Measurements from ENCODE around the gene AMN. TPM values are rescaled to one million over a fixed set of nuclear protein-coding genes. Genes with fewer than 3 reads are reported as not detected.

AMN gene
- total and polyA plus RNA-seq, 2 experiments from 2014 or later: 0.69 to 1.2 TPM

GRCh38 chr14:102949801-102950451 lies 27.5 kb downstream of the AMN start:
- Mint-ChIP-seq H3K9me3 (no peaks in the 10 kb centered on the region), H3K27ac (no peak overlapping the region), H3K4me3 (no peak overlapping the region), H3K4me1 (no peaks in the 10 kb centered on the region), H3K27me3 (ENCODE audit: insufficient read depth, low read depth, poor library complexity) (peaks cover 3% of the 10 kb centered on the region), H3K36me3 (ENCODE audit: low read depth) (peaks cover 73% of the 10 kb centered on the region)
- ATAC-seq (no peak), DNase-seq (ENCODE audit: low spot score) (no peak)
- no peak overlapping the region for H2AFZ ChIP-seq
- H3K27me3 ChIP-seq (ENCODE audit: insufficient read depth): no peaks in the 10 kb centered on the region
- no peaks in the 10 kb centered on the region for H3K79me2 ChIP-seq (replicated peaks; ENCODE audit: insufficient read depth)
- H3K27ac ChIP-seq (ENCODE audit: low read depth): no peak overlapping the region
- no peak overlapping the region for H3K4me2 ChIP-seq
- H3K9me2 ChIP-seq (ENCODE audit: insufficient read depth): no peaks in the 10 kb centered on the region
- H3K4me1 ChIP-seq (ENCODE audit: insufficient read depth): no peaks in the 10 kb centered on the region
- H3F3A ChIP-seq (replicated peaks; ENCODE audit: low read depth): no peaks in the 10 kb centered on the region
- no peak for TF ChIP-seq ZNF114 (CRISPR knock-in tag; IDR thresholded peaks at IDR 0.05)
- no peak for TF ChIP-seq NANOG (IDR thresholded peaks at IDR 0.05; ENCODE audit: borderline replicate concordance)
- no peak for TF ChIP-seq EZH2 (IDR thresholded peaks at IDR 0.05; ENCODE audit: low read depth, unreplicated experiment)
- TF ChIP-seq REST (IDR thresholded peaks at IDR 0.05; ENCODE audit: unreplicated experiment): no peak
- no peak for TF ChIP-seq ZNF331 (CRISPR knock-in tag; IDR thresholded peaks at IDR 0.05; ENCODE audit: low read depth)
- TF ChIP-seq ZNF462 (CRISPR knock-in tag; IDR thresholded peaks at IDR 0.05): no peak
- no peak for TF ChIP-seq CTCF (conservative IDR thresholded peaks at IDR 0.05; ENCODE audit: low read depth in 2 of 2)
- no peak for TF ChIP-seq POLR2AphosphoS5 (IDR thresholded peaks at IDR 0.05; ENCODE audit: low read depth)
- TF ChIP-seq JUNB (IDR thresholded peaks at IDR 0.05; ENCODE audit: unreplicated experiment): no peak
- no peak for TF ChIP-seq CREB1 (CRISPR knock-in tag; IDR thresholded peaks at IDR 0.05; ENCODE audit: low read depth)
- no peak for TF ChIP-seq EZH2phosphoT487 (IDR thresholded peaks at IDR 0.05; ENCODE audit: unreplicated experiment)
- TF ChIP-seq STAT1 (IDR thresholded peaks at IDR 0.05; ENCODE audit: unreplicated experiment): no peak
- TF ChIP-seq ETS1 (IDR thresholded peaks at IDR 0.05): no peak
- no peak overlapping the region for H3K4me3 ChIP-seq
- H4K20me1 ChIP-seq (replicated peaks; ENCODE audit: insufficient read depth): no peaks in the 10 kb centered on the region; the same call in 1 of the 2 replicates
- peaks cover 26% of the 10 kb centered on the region for H3K36me3 ChIP-seq (ENCODE audit: insufficient read depth)

Measured in GM23338 (cell line).